Activated naive CD4-positive, alpha-beta T cell treated with anti-CD3 and anti-CD28 coated beads, Interleukin-2, amount 10 ng/mL, durations not matched to agents 7 days and 5 days (primary cell): ENCODE data around the gene CBLC.
A peak's percentile ranks its signal among the peaks of the same experiment; 100 is the strongest.
"Not testable (repeated sequence)": the region's sequence is repeated elsewhere in the genome, so short reads cannot be mapped to it uniquely, and the experiment has no call there.

Experiments used
- CTCF ChIA-PET: fragments of 350-600 bp; sonication (Branson Sonifier 250); formaldehyde crosslinking; loops from one replicate; lab custom pipeline; 2021; ENCODE audit warnings: antibody characterized with exemption; lab: Charles Lee
- DNase-seq: peaks from one replicate; pipeline ENCODE4 v3.0.0-alpha.2; 2020
- H3K27ac Mint-ChIP-seq: one replicate; pipeline ENCODE4 v1.8.0; 2021; ENCODE audit warnings: mild to moderate bottlenecking, moderate library complexity, mixed read lengths
- H3K27me3 Mint-ChIP-seq: one replicate; pipeline ENCODE4 v1.8.0; 2021; ENCODE audit warnings: mild to moderate bottlenecking, mixed read lengths
- H3K36me3 Mint-ChIP-seq: one replicate; pipeline ENCODE4 v1.8.0; 2021; ENCODE audit warnings: mixed read lengths
- H3K4me1 Mint-ChIP-seq: one replicate; pipeline ENCODE4 v1.8.0; 2021; ENCODE audit warnings: mixed read lengths
- H3K4me3 Mint-ChIP-seq: one replicate; pipeline ENCODE4 v1.8.0; 2021; ENCODE audit warnings: mild to moderate bottlenecking, moderate library complexity, mixed read lengths
- H3K9me3 Mint-ChIP-seq: one replicate; pipeline ENCODE4 v1.8.0; 2021; ENCODE audit warnings: mixed read lengths

The CBLC gene

DNA sequence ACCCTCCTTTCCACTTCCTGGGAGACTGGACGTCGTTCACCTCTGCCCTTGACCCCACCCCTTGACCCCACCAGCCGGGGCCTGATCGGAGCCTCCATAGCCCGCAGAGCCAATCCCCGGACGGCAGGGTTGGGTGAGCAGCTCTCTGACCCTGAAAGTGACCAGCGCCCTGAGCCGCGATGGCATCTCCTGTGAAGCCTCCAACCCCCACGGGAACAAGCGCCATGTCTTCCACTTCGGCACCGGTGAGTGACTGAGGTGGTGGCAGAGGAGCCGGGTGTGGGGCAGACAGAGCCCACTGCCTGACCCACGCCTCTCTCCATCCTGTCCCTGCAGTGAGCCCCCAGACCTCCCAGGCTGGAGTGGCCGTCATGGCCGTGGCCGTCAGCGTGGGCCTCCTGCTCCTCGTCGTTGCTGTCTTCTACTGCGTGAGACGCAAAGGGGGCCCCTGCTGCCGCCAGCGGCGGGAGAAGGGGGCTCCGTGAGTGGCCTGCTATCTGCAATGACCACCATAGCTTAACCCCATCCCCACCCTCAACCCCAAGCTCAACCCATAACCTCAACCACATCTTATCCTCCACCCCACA lies 41.6 kb downstream of the CBLC start:
- H3K4me1 Mint-ChIP-seq = no peaks in the 10 kb centered on the region
- peaks cover 14% of the 10 kb centered on the region for H3K27me3 Mint-ChIP-seq
- no peak overlapping the region for H3K27ac Mint-ChIP-seq
- no peak overlapping the region for H3K4me3 Mint-ChIP-seq
- H3K36me3 Mint-ChIP-seq = no peaks in the 10 kb centered on the region
- CTCF ChIA-PET = no interaction called here
- no peak for DNase-seq
- no peaks in the 10 kb centered on the region for H3K9me3 Mint-ChIP-seq

DNA sequence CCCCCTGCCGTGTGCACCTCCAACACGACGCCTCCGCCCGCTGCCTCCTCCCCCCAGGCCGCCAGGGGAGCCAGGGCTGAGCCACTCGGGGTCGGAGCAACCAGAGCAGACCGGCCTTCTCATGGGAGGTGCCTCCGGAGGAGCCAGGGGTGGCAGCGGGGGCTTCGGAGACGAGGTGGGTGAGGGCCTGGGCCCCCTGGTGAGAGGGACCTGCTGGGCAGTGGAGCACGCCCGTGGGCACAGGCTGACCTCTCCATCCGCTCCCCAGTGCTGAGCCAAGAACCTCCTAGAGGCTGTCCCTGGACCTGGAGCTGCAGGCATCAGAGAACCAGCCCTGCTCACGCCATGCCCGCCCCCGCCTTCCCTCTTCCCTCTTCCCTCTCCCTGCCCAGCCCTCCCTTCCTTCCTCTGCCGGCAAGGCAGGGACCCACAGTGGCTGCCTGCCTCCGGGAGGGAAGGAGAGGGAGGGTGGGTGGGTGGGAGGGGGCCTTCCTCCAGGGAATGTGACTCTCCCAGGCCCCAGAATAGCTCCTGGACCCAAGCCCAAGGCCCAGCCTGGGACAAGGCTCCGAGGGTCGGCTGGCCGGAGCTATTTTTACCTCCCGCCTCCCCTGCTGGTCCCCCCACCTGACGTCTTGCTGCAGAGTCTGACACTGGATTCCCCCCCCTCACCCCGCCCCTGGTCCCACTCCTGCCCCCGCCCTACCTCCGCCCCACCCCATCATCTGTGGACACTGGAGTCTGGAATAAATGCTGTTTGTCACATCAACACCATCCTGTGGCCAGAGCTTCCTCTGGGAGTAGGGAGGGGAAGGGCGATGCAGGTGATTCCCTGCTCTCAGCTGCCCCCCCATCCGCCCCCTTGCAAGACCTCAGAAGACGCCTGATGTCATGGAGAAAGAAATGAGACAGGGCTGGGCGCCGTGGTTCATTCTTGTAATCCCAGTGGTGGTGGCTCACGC lies 43.2 kb downstream of the CBLC start:
- CTCF ChIA-PET = no interaction called here

DNA sequence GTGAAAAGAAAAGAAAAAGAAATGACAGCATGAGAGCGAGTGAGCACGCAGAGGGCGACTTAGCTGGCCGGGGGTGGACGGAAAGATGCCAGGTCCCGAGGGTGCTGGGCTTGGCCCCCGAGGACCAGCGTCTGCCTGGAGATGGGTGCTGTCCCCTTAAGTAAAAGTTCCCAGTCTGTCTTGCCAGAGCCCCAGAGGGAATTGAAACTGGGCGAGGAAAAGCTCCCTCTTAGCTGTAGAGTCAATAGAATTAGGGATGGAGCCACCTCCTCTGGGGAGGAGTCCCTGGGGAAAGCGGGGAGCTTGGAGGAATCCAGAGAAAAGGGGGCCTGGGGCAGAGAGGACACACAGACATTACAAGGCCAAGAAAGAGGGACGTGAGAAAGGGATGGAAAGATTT lies 44.5 kb downstream of the CBLC start:
- Mint-ChIP-seq H3K27ac (peak overlapping the region; percentile 62), H3K4me3 (no peak overlapping the region), H3K36me3 (no peaks in the 10 kb centered on the region), H3K4me1 (no peaks in the 10 kb centered on the region), H3K27me3 (peaks cover 14% of the 10 kb centered on the region), H3K9me3 (no peaks in the 10 kb centered on the region)
- CTCF ChIA-PET = interaction anchor here (0.8 kb wide), 1 partner anchor 38 kb away, joined by 3 read pairs; no protein-coding TSS in a partner anchor
- DNase-seq = no peak

More for the DNA sequence above, 43.2 kb downstream of the CBLC start:
- DNase-seq = no peak
- H3K9me3 Mint-ChIP-seq = no peaks in the 10 kb centered on the region
- H3K4me1 Mint-ChIP-seq = no peaks in the 10 kb centered on the region
- H3K36me3 Mint-ChIP-seq = no peaks in the 10 kb centered on the region
- H3K4me3 Mint-ChIP-seq = no peak overlapping the region
- peaks cover 14% of the 10 kb centered on the region for H3K27me3 Mint-ChIP-seq
- no peak overlapping the region for H3K27ac Mint-ChIP-seq

DNA sequence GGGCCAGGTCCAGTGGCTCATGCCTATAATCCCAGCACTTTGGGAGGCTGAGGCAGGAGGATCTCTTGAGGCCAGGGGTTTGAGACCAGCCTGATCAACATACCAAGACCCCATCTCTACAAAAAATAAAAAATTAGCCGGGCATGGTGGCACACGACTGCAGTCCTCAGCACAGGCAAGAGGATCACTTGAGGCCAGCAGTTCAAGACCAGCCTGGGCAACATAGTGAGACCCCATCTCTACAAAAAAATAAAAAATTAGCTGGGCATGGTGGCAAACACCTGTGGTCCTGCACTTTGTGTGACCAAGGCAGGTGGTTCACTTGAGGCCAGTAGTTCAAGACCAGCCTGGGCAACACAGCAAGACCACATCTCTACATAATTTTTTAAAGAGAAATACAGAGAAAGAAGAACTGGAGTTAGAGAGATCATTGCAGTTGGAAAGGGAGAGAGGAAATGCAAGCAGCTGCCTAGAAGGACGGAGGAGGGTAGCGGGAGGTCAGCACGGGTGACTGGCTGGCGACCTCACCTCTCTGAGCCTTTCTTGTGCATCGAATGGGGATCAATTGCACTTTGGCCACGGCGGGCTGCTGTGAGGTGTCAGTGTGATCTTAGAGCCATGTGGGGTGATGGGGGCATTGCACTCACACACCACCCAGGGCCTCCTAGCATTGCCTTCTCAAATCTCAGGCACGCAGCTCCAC lies 45.1 kb downstream of the CBLC start:
- Mint-ChIP-seq H3K27me3 (peaks cover 11% of the 10 kb centered on the region), H3K27ac (no peak overlapping the region), H3K4me1 (no peaks in the 10 kb centered on the region), H3K36me3 (no peaks in the 10 kb centered on the region), H3K9me3 (no peaks in the 10 kb centered on the region), H3K4me3 (no peak overlapping the region)
- CTCF ChIA-PET = interaction anchor here (0.6 to 1.1 kb wide), 3 partner anchors 22 to 252 kb away, joined by 3 read pairs; no protein-coding TSS in a partner anchor
- no peak for DNase-seq

DNA sequence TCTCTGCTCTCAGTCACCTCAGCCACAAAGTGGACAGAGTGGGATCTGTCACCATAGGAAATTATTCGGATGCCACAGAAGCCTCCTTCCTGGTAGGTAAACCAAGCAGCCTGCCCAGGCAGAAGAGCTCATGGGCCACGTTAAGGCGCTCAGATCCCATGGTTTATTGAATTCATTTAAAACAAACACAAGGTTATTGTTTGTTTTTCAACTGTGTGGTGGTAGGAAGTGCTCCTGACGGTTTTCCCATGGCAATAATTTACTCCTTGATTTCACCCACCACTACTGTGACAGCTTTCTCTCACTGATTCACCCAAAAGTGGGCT lies 45.6 kb downstream of the CBLC start:
- Mint-ChIP-seq H3K9me3 (no peaks in the 10 kb centered on the region), H3K4me1 (no peaks in the 10 kb centered on the region), H3K4me3 (no peak overlapping the region), H3K36me3 (no peaks in the 10 kb centered on the region), H3K27ac (no peak overlapping the region), H3K27me3 (peaks cover 6% of the 10 kb centered on the region)
- CTCF ChIA-PET = interaction anchor here (0.6 to 1.1 kb wide), 3 partner anchors 21 to 252 kb away, joined by 3 read pairs; no protein-coding TSS in a partner anchor
- DNase-seq = no peak

DNA sequence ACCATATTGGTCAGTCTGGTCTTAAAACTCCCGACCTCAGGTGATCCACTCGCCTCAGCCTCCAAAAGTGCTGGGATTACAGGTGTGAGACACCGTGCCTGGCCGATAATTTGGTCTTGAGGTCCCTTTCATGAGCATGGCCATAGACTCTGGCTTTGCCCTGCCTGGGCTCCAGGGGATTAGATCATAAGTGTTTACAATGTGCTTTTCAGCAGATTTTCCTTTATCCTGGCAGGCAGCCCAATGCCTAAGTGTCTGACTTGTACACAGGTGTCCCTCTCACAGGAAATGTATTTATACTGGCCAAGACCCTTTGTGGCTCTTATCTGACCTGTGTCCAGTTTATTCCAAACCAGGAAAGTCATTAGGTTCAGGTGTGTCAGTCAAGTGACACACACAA lies 47.1 kb downstream of the CBLC start:
- no peaks in the 10 kb centered on the region for H3K4me1 Mint-ChIP-seq
- DNase-seq = no peak
- peaks cover 10% of the 10 kb centered on the region for H3K27me3 Mint-ChIP-seq
- CTCF ChIA-PET = no interaction called here
- H3K27ac Mint-ChIP-seq = no peak overlapping the region
- H3K4me3 Mint-ChIP-seq = no peak overlapping the region
- H3K9me3 Mint-ChIP-seq = no peaks in the 10 kb centered on the region
- no peaks in the 10 kb centered on the region for H3K36me3 Mint-ChIP-seq

DNA sequence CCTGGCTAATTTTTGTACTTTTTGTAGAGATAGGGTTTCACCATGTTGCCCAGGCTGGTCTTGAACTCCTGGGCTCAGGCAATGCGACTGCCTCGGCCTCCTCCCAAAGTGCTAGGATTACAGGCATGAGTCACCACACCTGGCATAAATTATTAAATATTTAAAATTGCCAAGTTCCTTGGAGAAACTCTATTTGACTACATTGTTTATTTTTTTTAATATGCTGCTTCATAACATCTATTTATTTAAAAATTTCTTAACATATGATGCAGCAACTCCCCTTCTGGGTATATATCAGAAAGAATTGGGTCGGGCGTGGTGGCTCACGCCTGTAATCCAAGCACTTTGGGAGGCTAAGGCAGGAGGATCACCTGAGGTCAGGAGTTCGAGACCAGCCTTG lies 55.2 kb downstream of the CBLC start:
- H3K4me1 Mint-ChIP-seq, H3K4me3 Mint-ChIP-seq, H3K9me3 Mint-ChIP-seq, CTCF ChIA-PET, H3K27ac Mint-ChIP-seq, H3K36me3 Mint-ChIP-seq, DNase-seq: not testable (repeated sequence)
- peaks cover 13% of the 10 kb centered on the region for H3K27me3 Mint-ChIP-seq

DNA sequence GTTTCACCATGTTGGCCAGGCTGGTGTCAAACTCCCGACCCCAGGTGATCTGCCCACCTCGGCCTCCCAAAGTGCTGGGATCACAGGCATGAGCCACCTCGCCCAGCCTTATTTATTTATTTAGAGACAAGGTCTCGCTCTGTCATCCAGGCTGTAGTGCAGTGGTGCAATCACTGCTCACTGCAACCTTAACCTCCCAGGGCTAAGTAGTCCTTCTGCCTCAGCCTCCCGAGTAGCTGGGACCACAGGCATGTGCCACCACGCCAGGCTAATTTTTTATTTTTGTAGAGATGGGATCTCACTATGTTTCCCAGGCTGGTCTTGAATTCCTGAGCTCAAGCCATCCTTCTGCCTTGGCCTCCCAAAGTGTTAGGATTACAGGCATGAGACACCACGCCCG lies 56.7 kb downstream of the CBLC start:
- H3K4me1 Mint-ChIP-seq, H3K4me3 Mint-ChIP-seq, H3K27ac Mint-ChIP-seq, H3K9me3 Mint-ChIP-seq, CTCF ChIA-PET, DNase-seq, H3K36me3 Mint-ChIP-seq: not testable (repeated sequence)
- H3K27me3 Mint-ChIP-seq = peaks cover 12% of the 10 kb centered on the region

DNA sequence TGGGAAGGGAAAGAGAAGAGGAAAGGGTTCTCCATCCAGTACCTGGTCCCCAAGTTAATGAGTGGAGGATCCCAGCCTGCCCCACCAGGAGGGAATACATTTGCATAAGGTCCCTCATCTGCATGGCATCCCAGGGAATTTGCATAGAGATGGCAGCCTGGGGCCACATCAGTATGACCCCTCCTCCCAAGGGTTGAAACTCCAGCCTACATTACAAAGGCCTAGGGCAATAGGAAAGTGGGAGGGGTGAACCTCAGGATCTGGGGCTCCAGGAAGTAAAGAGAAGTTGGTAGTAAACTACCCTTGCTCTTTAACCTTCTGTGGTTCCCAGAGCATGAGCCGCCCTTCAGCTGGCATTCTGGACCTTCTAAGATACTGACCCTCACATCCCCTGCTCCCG lies 61.6 kb downstream of the CBLC start:
- Mint-ChIP-seq H3K4me3 (no peak overlapping the region), H3K4me1 (peaks cover 3% of the 10 kb centered on the region), H3K27ac (no peak overlapping the region), H3K27me3 (peaks cover 3% of the 10 kb centered on the region), H3K9me3 (no peaks in the 10 kb centered on the region), H3K36me3 (no peaks in the 10 kb centered on the region)
- no peak for DNase-seq
- CTCF ChIA-PET = no interaction called here

DNA sequence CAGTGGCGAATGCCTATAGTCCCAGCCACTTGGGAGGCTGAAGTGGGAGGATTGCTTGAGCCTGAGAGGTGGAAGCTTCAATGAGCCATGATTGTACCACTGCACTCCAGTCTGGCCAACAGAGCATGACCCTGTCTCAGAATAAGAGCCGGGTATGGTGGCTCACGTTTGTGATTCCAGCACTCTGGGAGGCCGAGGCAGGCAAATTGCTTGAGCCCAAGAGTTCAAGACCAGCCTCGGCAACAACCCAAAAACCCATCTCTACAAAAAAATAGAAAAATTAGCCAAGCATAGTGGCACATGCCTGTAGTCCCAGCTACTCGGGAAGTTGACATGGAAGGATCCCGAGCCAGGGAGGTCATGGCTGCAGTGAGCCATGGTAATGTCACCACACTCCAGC lies 63.1 kb downstream of the CBLC start:
- no peak overlapping the region for H3K27ac Mint-ChIP-seq
- peaks cover 13% of the 10 kb centered on the region for H3K27me3 Mint-ChIP-seq
- H3K4me3 Mint-ChIP-seq = no peak overlapping the region
- H3K4me1 Mint-ChIP-seq = peaks cover 13% of the 10 kb centered on the region
- no peak for DNase-seq
- CTCF ChIA-PET = interaction anchor here (1.0 to 1.7 kb wide), 2 partner anchors 56 to 117 kb away, joined by 3 to 6 read pairs; no protein-coding TSS in a partner anchor
- no peaks in the 10 kb centered on the region for H3K9me3 Mint-ChIP-seq
- no peaks in the 10 kb centered on the region for H3K36me3 Mint-ChIP-seq

DNA sequence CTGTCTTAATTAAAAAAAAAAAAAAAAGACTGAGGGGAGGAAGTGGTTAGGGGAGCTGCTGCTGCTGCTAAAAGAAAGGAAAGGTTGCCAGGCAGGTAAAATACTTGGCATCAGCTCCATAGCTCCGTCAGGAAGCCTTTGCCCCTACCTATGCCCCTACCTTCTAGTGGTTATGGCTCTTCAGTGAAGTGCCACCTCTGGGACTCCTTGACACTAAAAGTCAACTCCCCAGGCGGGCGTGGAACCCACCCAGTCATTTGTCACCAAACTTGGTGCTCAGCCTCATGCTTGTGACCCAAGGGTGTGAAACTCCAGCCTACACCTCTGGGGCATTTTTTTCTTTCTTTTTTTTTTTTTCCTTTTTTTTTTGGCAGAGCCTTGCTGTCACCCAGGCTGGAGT lies 63.5 kb downstream of the CBLC start:
- Mint-ChIP-seq H3K4me3 (no peak overlapping the region), H3K36me3 (no peaks in the 10 kb centered on the region), H3K27ac (no peak overlapping the region), H3K9me3 (no peaks in the 10 kb centered on the region), H3K27me3 (peaks cover 17% of the 10 kb centered on the region), H3K4me1 (peaks cover 16% of the 10 kb centered on the region)
- CTCF ChIA-PET = interaction anchor here (1.0 to 1.7 kb wide), 2 partner anchors 56 to 117 kb away, joined by 3 to 6 read pairs; no protein-coding TSS in a partner anchor
- no peak for DNase-seq

DNA sequence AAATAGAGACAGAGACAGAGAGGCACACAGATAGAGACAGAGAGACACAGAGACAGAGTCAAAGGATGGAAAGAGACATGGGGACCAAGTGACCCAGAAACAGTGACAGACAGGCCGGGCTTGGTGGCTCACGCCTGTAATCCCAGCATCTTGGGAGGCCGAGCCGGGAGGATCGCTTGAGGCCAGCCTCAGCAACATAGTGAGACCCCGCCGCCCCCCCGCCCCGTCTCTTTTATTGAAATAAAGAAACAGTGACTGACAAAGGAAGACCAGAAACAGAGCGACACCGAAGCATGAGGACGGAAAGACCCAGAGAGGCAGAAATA lies 67.6 kb downstream of the CBLC start:
- no peaks in the 10 kb centered on the region for H3K9me3 Mint-ChIP-seq
- H3K36me3 Mint-ChIP-seq = no peaks in the 10 kb centered on the region
- H3K27me3 Mint-ChIP-seq = peaks cover 56% of the 10 kb centered on the region
- peak overlapping the region; percentile 26 for H3K27ac Mint-ChIP-seq
- DNase-seq = no peak
- peaks cover 25% of the 10 kb centered on the region for H3K4me1 Mint-ChIP-seq
- CTCF ChIA-PET = interaction anchor here (1.0 to 1.8 kb wide), 2 partner anchors 62 to 122 kb away, joined by 6 to 9 read pairs; no protein-coding TSS in a partner anchor
- peak overlapping the region; percentile 72 for H3K4me3 Mint-ChIP-seq

DNA sequence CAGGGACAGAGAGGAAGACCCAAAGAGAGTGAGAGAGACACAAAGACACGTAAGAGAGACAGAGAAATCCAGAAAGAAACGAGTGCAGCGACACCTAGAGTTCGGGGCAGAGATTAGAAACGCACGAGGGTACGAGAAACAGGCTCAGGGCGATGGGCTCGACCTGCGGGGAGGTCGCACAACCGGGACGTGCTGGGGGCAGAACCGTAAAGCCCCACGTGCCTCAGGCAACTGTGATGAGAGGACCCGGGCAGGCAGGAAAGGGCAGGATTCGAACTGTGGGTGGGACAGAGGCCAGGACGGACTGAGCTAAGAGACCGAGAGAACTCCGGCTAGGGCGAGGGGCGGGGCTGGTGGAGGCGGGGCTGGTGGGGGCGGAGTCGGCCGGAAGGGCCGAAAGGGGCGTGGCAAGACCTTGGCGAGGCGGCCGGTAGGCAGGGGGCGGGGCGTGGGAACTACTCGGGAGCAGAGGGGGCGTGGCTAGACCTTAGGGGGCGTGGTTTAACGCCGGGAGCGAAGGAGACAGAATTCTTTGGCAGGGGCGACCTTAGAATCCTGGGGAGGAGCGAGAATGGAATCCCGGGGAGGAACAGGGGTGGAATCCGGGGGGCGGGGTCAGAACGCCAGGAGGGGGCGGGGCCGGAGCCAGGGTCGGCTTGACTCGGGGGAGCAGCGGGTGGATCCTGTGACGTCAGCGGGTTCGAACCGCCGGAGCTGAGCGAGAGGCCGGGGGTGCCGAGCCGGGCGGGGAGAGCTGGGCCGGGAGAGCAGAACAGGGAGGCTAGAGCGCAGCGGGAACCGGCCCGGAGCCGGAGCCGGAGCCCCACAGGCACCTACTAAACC lies 68.1 kb downstream of the CBLC start, which contains the start of gene NECTIN2:
TSS of gene NECTIN2 (plus strand) at position 686 of the 843 bp plus-strand sequence. CDS start 229 bp downstream, outside the sequence.
- CTCF ChIA-PET = interaction anchor here (0.6 to 1.8 kb wide), 9 partner anchors 16 to 188 kb away, joined by 3 to 9 read pairs (median 3); no protein-coding TSS in a partner anchor
- no peaks in the 10 kb centered on the region for H3K36me3 Mint-ChIP-seq
- H3K27me3 Mint-ChIP-seq = peaks cover 62% of the 10 kb centered on the region
- H3K4me1 Mint-ChIP-seq = peaks cover 25% of the 10 kb centered on the region
- peak; percentile 84 for DNase-seq
- peak within 1 kb of the TSS; percentile 72 for H3K4me3 Mint-ChIP-seq
- H3K27ac Mint-ChIP-seq = peak within 1 kb of the TSS; percentile 26
- H3K9me3 Mint-ChIP-seq = no peaks in the 10 kb centered on the region
